ENCODE data around the gene KAZN.

GRCh38 chr1:15117671-15118325 lies 519.3 kb downstream of the KAZN start:
- TF ChIP-seq EZH2 (IDR thresholded peaks at IDR 0.05; ENCODE audit: low read depth), result no peak
- no peak for TF ChIP-seq CTCF (conservative IDR thresholded peaks at IDR 0.05)
